NK-92 (cell line): ENCODE measurements around the gene AP2S1.
A peak's percentile ranks its signal among the peaks of the same experiment; 100 is the strongest.
"Not testable (repeated sequence)": the region's sequence is repeated elsewhere in the genome, so short reads cannot be mapped to it uniquely, and the experiment has no call there.

Source experiments
- DNase-seq: peaks from one replicate; lab custom pipeline; 2025; ENCODE audit not compliant: unreplicated experiment; lab: John Stamatoyannopoulos, UW

Gene AP2S1

GRCh38 chr19:46850228-46851203, at the start of gene AP2S1:
Gene AP2S1, minus strand, starts transcription at chr19:46850846. Its CDS starts 80 bp downstream, at chr19:46850766.
- peak; percentile 55 for DNase-seq

DNA sequence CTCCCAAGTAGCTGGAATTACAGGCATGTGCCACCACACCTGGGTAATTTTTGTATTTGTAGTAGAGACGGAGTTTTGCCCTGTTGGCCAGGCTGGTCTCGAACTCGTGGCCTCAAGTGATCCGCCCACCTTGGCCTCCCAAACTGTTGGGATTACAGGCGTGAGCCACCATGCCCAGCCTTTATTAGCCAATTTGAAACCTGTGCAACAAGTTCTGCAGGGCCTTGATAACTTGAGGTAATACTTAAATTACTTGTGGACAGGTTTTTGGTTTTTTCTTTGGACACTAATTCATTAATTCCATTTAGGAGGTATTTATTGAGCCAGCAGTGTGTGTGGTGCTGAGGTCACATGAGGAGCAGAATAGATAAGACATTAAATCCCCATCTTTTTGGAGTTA, 49.7 kb upstream of the AP2S1 start:
- no peak for DNase-seq

- DNase-seq = no peak
These were observed 48.1 kb upstream of the AP2S1 start for GRCh38 chr19:46898731-46899130.

DNA sequence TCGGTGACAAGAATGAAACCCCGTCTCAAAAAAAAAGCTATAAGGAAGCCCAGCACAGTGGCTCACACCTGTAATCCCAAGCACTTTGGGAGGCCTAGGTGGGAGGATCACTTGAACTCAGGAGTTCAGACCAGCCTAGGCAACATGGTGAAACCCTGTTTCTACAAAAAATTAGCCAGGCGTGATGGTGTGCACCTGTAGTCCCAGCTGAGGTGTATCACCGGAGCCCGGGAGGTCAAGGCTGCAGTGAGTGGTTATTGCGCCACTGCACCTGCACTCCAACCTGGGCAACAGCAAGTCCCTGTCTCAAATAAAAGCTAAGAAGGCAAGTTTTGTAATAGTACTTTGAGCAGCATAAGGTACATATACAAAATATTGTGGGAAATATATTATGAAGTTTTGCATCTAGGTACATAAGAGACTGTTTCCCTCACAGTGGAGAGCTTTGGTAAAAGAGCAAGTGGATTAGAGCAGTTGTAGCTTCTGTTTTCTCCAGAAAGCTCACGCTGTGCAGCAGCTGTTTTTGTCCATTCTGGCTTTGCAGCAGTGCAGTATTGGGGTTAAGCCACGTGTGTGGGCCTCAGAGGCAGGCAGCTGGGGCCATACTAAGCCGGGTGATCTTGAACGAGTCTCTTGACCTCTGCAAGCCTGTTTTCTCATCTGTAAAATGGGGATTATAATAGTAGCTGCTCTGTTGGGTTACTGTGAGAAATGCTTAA, 45.6 kb upstream of the AP2S1 start:
- DNase-seq = no peak

GRCh38 chr19:46892252-46893179, 41.9 kb upstream of the AP2S1 start:
- DNase-seq = no peak

- no peak for DNase-seq
These were observed 40.0 kb upstream of the AP2S1 start for GRCh38 chr19:46890423-46891170.

DNA sequence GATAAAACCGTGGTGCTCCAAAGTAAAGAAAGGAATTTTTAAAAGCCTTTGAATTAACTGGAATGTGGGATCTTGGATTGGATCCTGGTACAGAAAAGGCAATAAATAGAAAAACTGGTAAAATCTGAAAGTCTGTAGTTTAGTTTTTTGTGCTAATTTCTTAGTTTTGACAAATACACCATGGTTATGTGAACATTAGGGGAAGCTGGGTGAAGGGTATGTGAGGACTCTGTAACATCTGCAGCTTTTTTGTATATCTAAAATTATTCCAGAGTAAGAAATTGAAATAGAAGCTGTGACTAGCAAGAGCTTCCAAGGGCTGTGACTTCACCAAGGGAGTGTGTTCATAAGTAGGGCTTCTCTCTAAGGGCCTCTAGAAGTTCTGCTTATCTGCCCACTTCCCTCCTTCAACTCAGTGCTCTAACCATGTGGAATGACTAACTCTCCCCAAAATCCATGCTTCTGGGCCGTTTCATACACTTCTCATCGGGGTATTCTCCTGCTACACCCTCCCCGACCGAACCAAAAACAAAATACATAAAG, 36.7 kb upstream of the AP2S1 start:
- no peak for DNase-seq

- no peak for DNase-seq
These were observed 36.0 kb upstream of the AP2S1 start for GRCh38 chr19:46886546-46887239.

- DNase-seq = no peak
These were observed 34.8 kb upstream of the AP2S1 start for GRCh38 chr19:46885411-46885810.

DNA sequence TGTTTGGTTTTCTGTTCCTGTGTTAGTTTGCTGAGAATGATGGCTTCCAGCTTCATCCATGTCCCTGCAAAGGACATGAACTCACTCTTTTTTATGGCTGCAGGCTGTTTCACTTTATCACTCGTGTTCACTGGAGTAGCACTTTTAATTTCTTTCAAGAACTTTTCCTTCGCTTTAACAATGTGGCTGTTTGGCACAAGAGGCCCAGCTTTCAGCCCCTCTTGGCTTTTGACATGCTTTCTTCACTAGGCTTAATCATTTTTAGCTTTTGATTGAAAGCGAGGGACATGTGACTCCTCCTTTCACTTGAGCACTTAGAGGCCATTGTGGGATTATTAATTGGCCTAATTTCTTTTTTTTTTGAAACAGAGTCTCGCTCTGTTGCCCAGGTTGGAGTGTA, 32.1 kb upstream of the AP2S1 start:
- DNase-seq = not testable (repeated sequence)

- DNase-seq = no peak
These were observed 31.4 kb upstream of the AP2S1 start for GRCh38 chr19:46882034-46882433.

- DNase-seq = no peak
These were observed 30.4 kb upstream of the AP2S1 start for GRCh38 chr19:46881092-46881491.

DNA sequence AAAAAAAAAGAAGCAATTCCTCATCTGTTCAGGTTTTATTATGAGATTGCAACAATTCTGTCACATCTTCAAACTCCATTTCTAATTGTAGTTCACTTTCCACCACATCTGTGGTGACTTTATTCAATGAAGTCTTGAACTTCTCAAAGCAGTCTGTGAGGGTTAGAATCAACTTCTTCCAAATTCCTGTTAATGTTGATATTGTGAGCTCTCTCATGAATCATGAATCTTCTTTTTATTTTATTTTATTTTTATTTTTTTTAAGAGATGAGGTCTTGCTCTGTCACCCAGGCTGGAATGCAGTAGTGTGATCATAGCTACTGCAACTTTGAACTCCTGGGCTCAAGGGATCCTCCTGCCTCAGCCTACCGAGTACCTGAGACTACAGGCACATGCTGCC, 29.8 kb upstream of the AP2S1 start:
- no peak for DNase-seq

GRCh38 chr19:46878613-46879375, 28.1 kb upstream of the AP2S1 start:
- DNase-seq = peak; percentile 12

DNA sequence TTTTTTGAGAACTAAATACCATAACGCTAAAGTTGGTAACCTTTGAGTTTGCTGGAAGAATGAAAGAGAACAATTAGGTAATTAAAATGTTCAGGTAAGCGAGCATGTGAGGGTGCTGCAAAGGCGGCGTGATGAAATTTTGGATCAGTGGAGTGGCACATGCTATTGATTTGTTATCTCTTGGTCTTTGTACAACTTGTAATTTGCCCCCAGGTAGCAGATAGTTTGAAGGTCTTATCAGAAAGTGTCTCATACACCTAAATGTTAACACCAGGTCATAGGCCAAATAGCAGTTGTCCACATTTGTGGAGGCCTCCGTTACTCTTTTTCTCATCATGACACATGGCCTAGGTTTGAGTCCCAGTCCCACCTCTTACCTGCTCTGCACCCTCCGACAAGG, 25.0 kb upstream of the AP2S1 start:
- no peak for DNase-seq

- DNase-seq = no peak
These were observed 24.6 kb upstream of the AP2S1 start for GRCh38 chr19:46875234-46875633.

DNA sequence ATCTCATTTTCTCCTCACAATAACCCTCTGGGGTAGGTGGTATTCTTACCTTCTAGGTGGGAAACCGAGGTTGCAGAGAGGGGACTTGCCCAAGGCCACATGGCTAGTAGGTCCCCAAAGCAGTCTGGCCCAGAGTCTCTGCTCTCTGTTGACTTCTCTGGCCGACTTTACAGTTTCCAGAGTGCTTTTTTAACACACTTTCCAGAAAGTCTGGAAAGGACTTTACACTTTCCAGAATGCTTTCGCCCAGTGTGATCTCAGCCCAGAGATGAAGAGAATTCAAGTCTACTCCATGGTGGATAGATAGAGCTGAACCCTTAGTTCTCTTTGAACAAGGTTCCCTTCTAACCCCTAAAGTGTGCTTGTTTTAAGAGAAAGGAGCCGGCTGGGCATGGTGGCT, 22.3 kb upstream of the AP2S1 start:
- no peak for DNase-seq

GRCh38 chr19:46871173-46871572, 20.5 kb upstream of the AP2S1 start:
- DNase-seq = not testable (repeated sequence)
